Sigmoid colon (tissue), 7 donors: ENCODE results near the gene CCDC83. TPM values are rescaled to one million over a fixed set of nuclear protein-coding genes. Genes with fewer than 3 reads are reported as not detected.

Experiments
- DNase-seq: peaks from one replicate; pipeline ENCODE4 v3.0.0-alpha.2; 2019
- H3K27ac ChIP-seq, 4 donors: fragments of 200-600 bp; sonication (generic); one replicate each; pipeline ENCODE4 v1.5.1; 2016 to 2019; ENCODE audit warnings: mild to moderate bottlenecking in 1 of 4
- H3K27me3 ChIP-seq, 3 donors: fragments of 200-600 bp; sonication (generic); one replicate each; pipeline ENCODE4 v1.5.1; 2019; ENCODE audit warnings: mild to moderate bottlenecking in 1 of 3
- H3K36me3 ChIP-seq, 4 donors: fragments of 200-600 bp; sonication (generic); one replicate each; pipeline ENCODE4 v1.5.1; 2016 to 2019
- H3K4me1 ChIP-seq, 4 donors: fragments of 200-600 bp; sonication (generic); one replicate each; pipeline ENCODE4 v1.5.1; 2017 to 2019
- H3K4me3 ChIP-seq, 4 donors: fragments of 200-600 bp; sonication (generic); one replicate each; pipeline ENCODE4 v1.5.1; 2017 to 2019; ENCODE audit warnings: mild to moderate bottlenecking in 2 of 4, moderate library complexity in 1 of 4
- H3K9me3 ChIP-seq, 4 donors: fragments of 200-600 bp in 3 of 4; sonication (generic) in 3 of 4; one replicate each; pipeline versions ENCODE4 v1.5.1 to v1.6.1; 2013 to 2019
- CTCF ChIP-seq, 4 experiments: fragments of 450-650 bp in 3 of 4; fragments of 200-600 bp in 1 of 4; IDR thresholded peaks; one replicate each; pipeline ENCODE4 v1.5.1; 2016 to 2019; ENCODE audit warnings: antibody characterized with exemption in 4 of 4, mild to moderate bottlenecking in 3 of 4, moderate library complexity in 2 of 4
- EP300 ChIP-seq, 4 donors: sonication (generic); formaldehyde crosslinking; IDR thresholded peaks; one replicate each; pipeline ENCODE4 v1.6.1; 2017; ENCODE audit warnings: antibody characterized with exemption in 4 of 4
- POLR2A ChIP-seq, 2 donors: fragments of 450-650 bp; IDR thresholded peaks; one replicate each; pipeline ENCODE4 v1.6.1; 2016; ENCODE audit warnings: antibody characterized with exemption in 2 of 2, mild to moderate bottlenecking in 2 of 2, moderate library complexity in 2 of 2
- POLR2AphosphoS5 ChIP-seq, 4 donors: sonication (generic); formaldehyde crosslinking; IDR thresholded peaks; one replicate each; pipeline ENCODE4 v1.6.1; 2017; ENCODE audit warnings: antibody characterized with exemption in 4 of 4
- WGBS, 2 donors: extraction: QIAGEN DNeasy Blood & Tissue Kit; methylation state at CpG; one replicate each; pipeline ENCODE4 v1.1.7; 2013; 5-methylcytosine and 5-hydroxymethylcytosine counted together
- intact Hi-C: fragments of 100-400 bp; cut with DNase I; formaldehyde crosslinking; loops from one replicate; pipeline ENCODE4 v1.15.1; 2023
- polyA plus RNA-seq, 3 donors: library from polyadenylated mRNA; stranded (reverse); fragments of 200-250 nt; gene quantifications; one replicate each; pipeline ENCODE4 v1.2.3, GENCODE V29; 2013
- total RNA-seq, 4 donors: library from RNA; depleted of rRNA; stranded (reverse); fragments of >200 nt; gene quantifications; one replicate each; pipeline ENCODE4 v1.1.0, GENCODE V29; 2016
- donor health status: healthy with polysubstance abuse.
- donor health status: Bipolar disorder and iron deficiency.
- donor health status: healthy.

CCDC83 gene
- total RNA-seq (not detected), polyA plus RNA-seq (not detected)

GRCh38 chr11:85855341-85855656, at the start of gene CCDC83:
CCDC83 (plus strand) TSS chr11:85855383; CDS start chr11:85865124, 9,741 bp downstream.
- no peak for DNase-seq
- intact Hi-C loops = loop anchor here (2.0 to 10.0 kb wide), 5 partner anchors 90 to 448 kb away; partner anchors contain the start of genes CCDC89, HIKESHI and PICALM
- Histone ChIP-seq H3K27me3 (no peaks in the 10 kb centered on the region), H3K36me3 (no peaks in the 10 kb centered on the region), H3K4me3 (peak within 1 kb of the TSS; percentile 35 to 69 (median 58)), H3K27ac (peak within 1 kb of the TSS; percentile 81 to 87 (median 84)), H3K4me1 (peaks cover 0 to 14% (median 7%) of the 10 kb centered on the region in 4 donors), H3K9me3 (no peaks in the 10 kb centered on the region)
- TF ChIP-seq EP300 (IDR thresholded peaks at IDR 0.05) (no peak), POLR2A (IDR thresholded peaks at IDR 0.05) (no peak), CTCF (IDR thresholded peaks at IDR 0.05) (no peak), POLR2AphosphoS5 (IDR thresholded peaks at IDR 0.05) (no peak)
- WGBS, 2 donors = 51 to 64% methylated on average over 13 of the region's 13 CpGs

DNA sequence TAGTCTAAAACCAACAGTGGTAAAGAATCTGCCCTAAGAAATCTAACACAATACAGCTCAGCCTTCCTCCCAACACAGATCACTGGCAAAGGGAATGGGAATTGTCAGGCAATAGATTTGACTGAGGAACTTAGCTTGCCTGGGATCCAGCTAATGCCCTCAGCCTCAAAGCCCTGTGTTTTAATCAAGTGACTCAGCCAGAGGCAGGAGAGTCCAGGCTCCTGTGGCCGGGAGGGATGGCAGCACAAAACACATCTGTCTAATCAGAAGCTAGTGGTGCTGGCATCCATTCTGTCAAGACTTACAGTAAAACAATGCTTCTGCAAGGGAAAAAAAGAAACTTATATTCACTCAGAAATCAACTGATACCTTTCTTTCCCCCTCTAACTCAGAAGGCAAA, 49.8 kb upstream of the CCDC83 start:
- TF ChIP-seq POLR2A (IDR thresholded peaks at IDR 0.05) (no peak), POLR2AphosphoS5 (IDR thresholded peaks at IDR 0.05) (no peak), EP300 (IDR thresholded peaks at IDR 0.05) (no peak), CTCF (IDR thresholded peaks at IDR 0.05) (no peak)
- Histone ChIP-seq H3K27ac (no peak overlapping the region), H3K4me1 (peaks cover 0 to 4% (median 3%) of the 10 kb centered on the region in 4 donors), H3K4me3 (no peak overlapping the region), H3K36me3 (no peaks in the 10 kb centered on the region), H3K27me3 (no peaks in the 10 kb centered on the region), H3K9me3 (no peaks in the 10 kb centered on the region)
- intact Hi-C loops = no loop called here
- DNase-seq = no peak
- 75 to 78% methylated on average over 1 of the region's 1 CpG for WGBS, 2 donors

GRCh38 chr11:85806016-85806415, 49.2 kb upstream of the CCDC83 start:
- Histone ChIP-seq H3K36me3 (no peaks in the 10 kb centered on the region), H3K4me1 (peaks cover 0 to 9% (median 7%) of the 10 kb centered on the region in 4 donors), H3K4me3 (no peak overlapping the region), H3K9me3 (no peaks in the 10 kb centered on the region), H3K27me3 (no peaks in the 10 kb centered on the region), H3K27ac (no peak overlapping the region)
- TF ChIP-seq POLR2A (IDR thresholded peaks at IDR 0.05) = no peak
- TF ChIP-seq POLR2AphosphoS5 (IDR thresholded peaks at IDR 0.05) = no peak
- no peak for TF ChIP-seq CTCF (IDR thresholded peaks at IDR 0.05)
- TF ChIP-seq EP300 (IDR thresholded peaks at IDR 0.05) = no peak
- no peak for DNase-seq
- intact Hi-C loops = no loop called here

GRCh38 chr11:85806876-85807275, 48.3 kb upstream of the CCDC83 start:
- H3K27me3 ChIP-seq = no peaks in the 10 kb centered on the region
- TF ChIP-seq POLR2AphosphoS5 (IDR thresholded peaks at IDR 0.05) = no peak
- WGBS, 2 donors = 90 to 95% methylated on average over 2 of the region's 2 CpGs
- DNase-seq = no peak
- H3K9me3 ChIP-seq = no peaks in the 10 kb centered on the region
- intact Hi-C loops = no loop called here
- H3K36me3 ChIP-seq = no peaks in the 10 kb centered on the region
- no peak overlapping the region for H3K4me3 ChIP-seq
- no peak overlapping the region for H3K27ac ChIP-seq
- peaks cover 0 to 16% (median 7%) of the 10 kb centered on the region in 4 donors for H3K4me1 ChIP-seq

GRCh38 chr11:85809191-85809590, 46.0 kb upstream of the CCDC83 start:
- intact Hi-C loops = no loop called here
- Histone ChIP-seq H3K4me1 (peaks cover 0 to 16% (median 7%) of the 10 kb centered on the region in 4 donors), H3K36me3 (no peaks in the 10 kb centered on the region), H3K27ac (no peak overlapping the region), H3K4me3 (peak overlapping the region in 1 of 4 donors; percentile 58), H3K27me3 (no peaks in the 10 kb centered on the region), H3K9me3 (no peaks in the 10 kb centered on the region)
- DNase-seq = no peak
- WGBS, 2 donors = 18 to 52% methylated on average over 4 of the region's 4 CpGs
- TF ChIP-seq POLR2AphosphoS5 (IDR thresholded peaks at IDR 0.05) (no peak), EP300 (IDR thresholded peaks at IDR 0.05) (no peak), POLR2A (IDR thresholded peaks at IDR 0.05) (no peak), CTCF (IDR thresholded peaks at IDR 0.05) (no peak)
